CD1c-positive myeloid dendritic cell (primary cell): ENCODE results near the gene PPP2R5A.
"Not testable (repeated sequence)": the region's sequence is repeated elsewhere in the genome, so short reads cannot be mapped to it uniquely, and the experiment has no call there.

Experiments
- DNase-seq: peaks from one replicate; pipeline ENCODE4 v3.0.0-alpha.2; 2016; ENCODE audit errors: extremely low spot score

The PPP2R5A gene

GRCh38 chr1:212355230-212355969 is 70.2 kb downstream of the PPP2R5A start:
- DNase-seq, result no peak

- DNase-seq, result no peak
Observed at GRCh38 chr1:212359794-212360479, 74.7 kb downstream of the PPP2R5A start.

- DNase-seq, result no peak
Observed at GRCh38 chr1:212364985-212365384, 79.8 kb downstream of the PPP2R5A start.

DNA sequence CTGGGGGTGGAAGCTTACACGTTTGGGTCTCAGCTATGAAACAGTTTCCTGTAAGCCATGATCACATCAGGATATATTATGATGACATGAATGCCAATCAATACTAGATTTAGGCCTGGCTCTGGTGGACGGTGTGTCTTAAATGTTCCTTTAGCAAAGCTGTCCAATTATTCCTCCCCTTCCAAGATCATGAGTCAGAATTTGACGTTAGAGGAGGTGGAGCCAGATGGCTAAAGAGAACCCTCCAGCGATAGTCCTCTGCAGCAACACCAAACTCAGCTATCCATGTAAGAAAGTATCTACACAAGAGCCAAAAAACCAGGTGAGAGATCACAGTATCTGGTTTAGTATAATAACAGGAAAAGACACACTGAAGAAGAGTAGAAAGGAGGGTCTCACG is 81.7 kb downstream of the PPP2R5A start:
- DNase-seq, result no peak

GRCh38 chr1:212367474-212368072 is 82.4 kb downstream of the PPP2R5A start:
- DNase-seq, result no peak

DNA sequence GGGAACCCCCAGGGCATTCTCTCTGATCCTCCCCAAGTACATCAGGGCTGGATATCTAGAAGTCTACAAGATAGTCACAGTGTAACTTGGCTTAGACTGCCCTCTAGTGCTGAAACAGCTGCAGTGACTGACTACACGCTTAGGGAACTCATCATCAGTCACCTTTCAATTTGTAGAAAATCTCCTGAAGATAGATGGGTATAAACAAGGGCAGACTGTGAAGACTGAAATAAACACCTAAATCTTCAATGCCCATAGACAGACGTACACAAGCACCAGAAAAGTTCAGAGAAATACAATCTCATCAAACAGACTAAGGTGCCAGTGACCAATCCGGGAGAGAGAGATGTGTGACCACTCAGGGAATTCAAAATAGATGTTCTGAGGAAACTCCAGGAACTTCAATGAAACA is 82.9 kb downstream of the PPP2R5A start:
- peak; percentile 70 for DNase-seq

DNA sequence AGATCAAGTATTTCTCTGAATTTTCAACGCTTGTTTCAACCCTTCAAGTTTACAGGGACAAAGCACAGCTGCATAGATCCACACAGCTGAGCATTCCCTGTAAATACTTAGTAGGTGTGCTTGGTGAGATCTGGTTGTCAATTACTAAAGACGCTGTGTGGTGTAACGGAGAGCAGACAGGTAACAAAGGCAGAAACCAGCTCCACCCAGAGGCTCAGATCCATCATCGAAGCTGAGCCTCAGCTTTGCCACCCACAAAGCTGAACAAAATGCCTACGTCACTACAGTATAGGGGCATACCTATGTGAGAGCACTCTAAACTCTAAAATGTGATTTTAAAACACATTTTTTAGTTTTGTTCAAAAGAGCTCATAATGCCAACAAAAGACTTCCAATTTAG is 90.8 kb downstream of the PPP2R5A start:
- DNase-seq, result no peak

DNA sequence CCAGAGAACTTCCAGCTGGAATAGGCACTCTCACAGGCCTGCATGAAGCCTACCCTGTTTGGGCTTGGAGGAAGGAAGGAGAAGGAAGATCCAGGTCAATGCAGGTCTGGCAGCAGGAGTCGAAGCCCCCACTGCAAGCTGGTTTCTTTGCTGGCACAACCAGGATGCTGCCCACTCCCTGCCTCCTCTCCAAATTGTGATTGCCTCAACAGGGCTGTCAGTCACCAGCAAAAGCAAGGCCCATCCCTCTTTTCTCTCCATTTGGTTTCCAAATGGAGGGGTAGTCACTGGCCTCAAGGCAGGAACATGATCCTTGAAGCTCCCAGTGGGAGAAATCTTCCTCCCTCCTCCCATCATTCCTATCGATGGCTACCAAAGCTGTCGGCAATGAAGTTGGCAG is 92.4 kb downstream of the PPP2R5A start:
- DNase-seq, result no peak

- DNase-seq, result no peak
Observed at GRCh38 chr1:212379366-212379765, 94.2 kb downstream of the PPP2R5A start.

- DNase-seq, result peak; percentile 41
Observed at GRCh38 chr1:212381397-212382035, 96.3 kb downstream of the PPP2R5A start.

GRCh38 chr1:212386029-212386428 is 100.8 kb downstream of the PPP2R5A start:
- DNase-seq, result no peak

GRCh38 chr1:212388985-212389716 is 103.9 kb downstream of the PPP2R5A start:
- DNase-seq, result no peak

DNA sequence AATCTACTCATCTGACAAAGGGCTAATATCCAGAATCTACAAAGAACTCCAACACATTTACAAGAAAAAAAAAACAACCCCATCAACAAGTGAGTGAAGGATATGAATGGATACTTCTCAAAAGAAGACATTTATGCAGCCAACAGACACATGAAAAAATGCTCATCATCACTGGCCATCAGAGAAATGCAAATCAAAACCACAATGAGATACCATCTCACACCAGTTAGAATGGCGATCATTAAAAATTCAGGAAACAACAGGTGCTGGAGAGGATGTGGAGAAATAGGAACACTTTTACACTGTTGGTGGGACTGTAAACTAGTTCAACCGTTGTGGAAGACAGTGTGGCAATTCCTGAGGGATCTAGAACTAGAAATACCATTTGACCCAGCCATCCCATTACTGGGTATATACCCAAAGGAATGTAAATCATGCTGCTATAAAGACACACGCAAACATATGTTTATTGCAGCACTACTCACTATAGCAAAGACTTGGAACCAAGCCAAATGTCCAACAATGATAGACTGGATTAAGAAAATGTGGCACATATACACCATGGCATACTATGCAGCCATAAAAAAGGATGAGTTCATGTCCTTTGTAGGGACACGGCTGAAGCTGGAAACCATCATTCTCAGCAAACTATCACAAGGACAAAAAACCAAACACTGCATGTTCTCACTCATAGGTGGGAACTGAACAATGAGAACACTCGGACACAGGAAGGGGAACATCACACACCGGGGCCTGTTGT is 110.6 kb downstream of the PPP2R5A start:
- DNase-seq, result not testable (repeated sequence)

- DNase-seq, result no peak
Observed at GRCh38 chr1:212396638-212397037, 111.4 kb downstream of the PPP2R5A start.

GRCh38 chr1:212397171-212397570 is 112.0 kb downstream of the PPP2R5A start:
- no peak for DNase-seq

- peak; percentile 12 for DNase-seq
Observed at GRCh38 chr1:212401042-212401441, 115.8 kb downstream of the PPP2R5A start.

DNA sequence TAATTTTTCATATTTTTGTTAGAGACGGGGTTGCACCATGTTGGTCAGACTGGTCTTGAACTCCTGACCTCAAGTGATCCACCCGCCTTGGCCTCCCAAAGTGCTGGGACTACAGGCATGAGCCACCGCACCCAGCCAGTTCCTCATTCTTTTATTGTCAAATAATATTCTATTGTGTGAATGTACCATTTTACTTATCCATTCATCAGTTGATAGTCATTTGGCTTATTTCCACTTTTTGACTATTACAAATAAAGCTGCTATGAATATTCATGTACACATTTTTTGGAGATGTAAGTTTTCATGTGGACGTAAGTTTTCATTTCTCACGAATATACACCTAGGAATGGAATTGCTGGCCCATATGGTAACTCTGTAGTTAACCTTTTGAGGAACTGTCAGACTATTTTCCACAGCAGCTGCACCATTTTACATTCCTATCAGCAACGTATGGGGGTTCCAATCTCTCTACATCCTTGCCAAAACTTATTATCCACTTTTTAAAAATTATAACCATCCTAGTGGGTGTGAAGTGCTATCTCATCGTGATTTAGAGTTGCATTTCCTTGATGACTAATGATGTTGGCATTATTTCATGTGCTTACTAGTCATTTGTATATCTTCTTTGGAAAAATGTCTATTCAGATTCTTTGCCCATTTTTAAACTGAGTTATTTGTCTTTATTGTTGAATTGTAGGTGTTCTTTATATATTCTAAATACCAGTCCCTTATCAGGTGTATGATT is 116.8 kb downstream of the PPP2R5A start:
- DNase-seq, result peak; percentile 43

DNA sequence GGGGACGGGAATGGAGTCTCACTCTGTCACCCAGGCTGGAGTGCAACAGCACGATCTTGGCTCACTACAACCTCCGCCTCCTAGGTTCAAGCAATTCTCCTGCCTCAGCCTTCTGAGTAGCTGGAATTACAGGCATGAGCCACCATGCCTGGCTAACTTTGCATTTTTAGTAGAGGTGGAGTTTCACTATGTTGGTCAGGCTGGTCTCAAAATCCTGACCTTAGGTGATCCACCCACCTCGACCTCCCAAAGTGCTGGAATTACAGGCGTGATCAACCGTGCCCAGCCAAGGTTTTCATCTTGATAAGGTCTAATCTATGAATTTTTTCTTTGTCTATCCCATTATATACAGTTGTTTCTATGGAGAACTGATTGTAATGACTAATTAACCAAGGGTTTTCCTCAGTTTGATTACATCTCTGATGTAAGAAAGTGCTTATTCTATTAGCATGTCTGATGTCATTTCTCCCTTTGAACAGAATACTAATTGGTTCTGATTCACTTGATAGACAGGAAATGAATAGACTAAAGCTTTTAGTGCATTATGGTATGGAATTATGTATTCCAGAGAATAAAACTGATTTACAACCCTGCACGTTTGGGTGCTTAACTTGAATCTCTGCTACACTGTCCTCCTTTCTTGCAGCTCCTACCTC is 117.6 kb downstream of the PPP2R5A start:
- DNase-seq, result peak; percentile 33

DNA sequence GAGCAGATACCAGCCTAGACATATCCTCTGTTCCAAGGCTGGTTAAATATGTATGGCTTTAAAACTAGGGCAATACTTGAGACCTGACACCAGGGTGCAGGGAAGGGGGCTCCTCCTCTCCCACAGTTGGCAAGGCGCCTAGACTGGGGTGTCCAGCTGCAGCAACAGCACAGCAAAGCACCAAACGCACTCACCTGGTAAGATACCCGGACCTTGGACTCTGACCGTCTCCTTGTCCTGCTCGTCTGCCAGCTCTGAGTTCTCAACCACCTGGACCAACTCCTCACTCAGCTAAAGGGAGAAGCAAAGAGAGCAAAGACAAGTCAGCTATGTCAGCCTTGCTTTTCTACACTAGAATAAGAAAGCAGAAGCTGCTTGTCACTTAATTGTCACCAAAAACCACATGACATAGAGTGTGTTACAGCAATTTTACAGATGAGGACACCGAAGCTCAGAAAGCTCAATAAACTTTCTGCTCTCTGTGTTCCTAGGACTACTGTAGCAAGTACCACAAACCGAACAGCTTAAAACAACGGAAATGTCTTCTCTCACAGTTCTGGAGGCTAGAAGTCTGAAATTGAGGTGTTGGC is 125.1 kb downstream of the PPP2R5A start:
- DNase-seq, result peak; percentile 50
